ENCODE data around the gene MARK2. TPM values are rescaled to one million over a fixed set of nuclear protein-coding genes. Genes with fewer than 3 reads are reported as not detected.

MARK2 gene
- total and polyA plus RNA-seq, 2 experiments from 2014 or later = 8.9 to 15.8 TPM

DNA sequence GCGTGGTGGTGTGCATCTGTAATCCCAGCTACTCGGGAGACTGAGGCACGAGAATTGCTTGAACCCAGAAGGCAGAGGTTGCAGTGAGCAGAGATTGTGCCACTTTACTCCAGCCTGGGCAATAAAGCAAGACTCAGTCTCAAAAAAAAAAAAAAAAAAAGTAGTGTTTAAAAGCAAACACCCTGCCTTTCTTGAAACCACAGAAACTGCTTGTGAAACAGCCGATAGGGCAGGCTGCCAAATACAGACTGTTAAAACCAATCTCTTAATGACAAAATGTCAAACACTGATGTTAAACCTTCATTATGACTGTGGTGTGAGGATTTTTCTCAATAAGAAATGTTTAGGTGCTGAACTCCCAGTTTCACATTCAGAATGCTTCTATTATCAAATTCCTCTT, 27.3 kb downstream of the MARK2 start:
- H3K9me3 ChIP-seq (ENCODE audit: low read depth) = no peaks in the 10 kb centered on the region
- H3K9me2 ChIP-seq (ENCODE audit: insufficient read depth) = no peaks in the 10 kb centered on the region
- in situ Hi-C loops (cut with MboI) = no loop called here
- peaks cover 94% of the 10 kb centered on the region for H3K79me2 ChIP-seq (ENCODE audit: insufficient read depth)
- H3K4me3 ChIP-seq = no peak overlapping the region
- peak; percentile 52 for DNase-seq
- peaks cover 11% of the 10 kb centered on the region; the same call in 1 of the 2 replicates for H3F3A ChIP-seq (ENCODE audit: insufficient read depth)
- H3K36me3 ChIP-seq (ENCODE audit: low read depth) = no peaks in the 10 kb centered on the region
- peaks cover 23% of the 10 kb centered on the region for H3K4me1 ChIP-seq (ENCODE audit: insufficient read depth)
- no peak overlapping the region for H3K4me2 ChIP-seq (ENCODE audit: unreplicated experiment)
- peaks cover 6% of the 10 kb centered on the region; the same call in 1 of the 2 replicates for H4K20me1 ChIP-seq (ENCODE audit: insufficient read depth)
- H3K9ac ChIP-seq = no peak overlapping the region
- 47 to 48% methylated on average over 4 of the region's 4 CpGs for WGBS, 2 experiments (ENCODE audit: low coverage in 1 of 2, low lambda C conversion rate in 2 of 2, missing lambda C conversion rate in 2 of 2)
- H3K27ac ChIP-seq = no peak overlapping the region
- no peaks in the 10 kb centered on the region for H3K27me3 ChIP-seq (replicated peaks; ENCODE audit: insufficient read depth)
- TF ChIP-seq EZH2phosphoT487 (IDR thresholded peaks at IDR 0.05; ENCODE audit: insufficient read depth, low read depth) = no peak
- TF ChIP-seq EZH2 (IDR thresholded peaks at IDR 0.05; ENCODE audit: insufficient read depth, poor library complexity, severe bottlenecking) = no peak
- H2AFZ ChIP-seq = no peak overlapping the region

DNA sequence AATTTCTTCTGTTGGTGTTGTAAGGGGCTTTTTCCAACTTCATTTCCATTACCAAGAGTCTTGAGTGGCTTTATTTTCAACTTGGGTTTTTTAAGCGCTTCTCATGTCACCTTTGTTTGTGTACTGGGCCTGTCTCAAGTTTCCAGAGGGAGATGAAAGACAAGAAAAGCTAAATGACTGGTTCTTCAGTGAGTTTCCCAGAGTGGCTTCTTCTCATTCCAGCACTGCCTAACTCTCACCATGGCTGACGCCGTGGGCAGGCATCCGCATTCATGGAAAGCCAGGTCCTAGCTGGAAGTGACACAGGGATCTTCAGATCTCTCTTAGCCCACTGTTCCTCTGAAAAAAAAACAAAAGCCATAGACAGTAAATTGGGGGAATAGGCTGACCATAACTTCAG, 28.6 kb downstream of the MARK2 start:
- H3K4me1 ChIP-seq (ENCODE audit: insufficient read depth) = peaks cover 27% of the 10 kb centered on the region
- no peak overlapping the region for H3K9ac ChIP-seq
- 92 to 94% methylated on average over 4 of the region's 4 CpGs for WGBS, 2 experiments (ENCODE audit: low coverage in 1 of 2, low lambda C conversion rate in 2 of 2, missing lambda C conversion rate in 2 of 2)
- peaks cover 83% of the 10 kb centered on the region for H3K79me2 ChIP-seq (ENCODE audit: insufficient read depth)
- in situ Hi-C loops (cut with MboI) = no loop called here
- no peak overlapping the region for H3K27ac ChIP-seq
- H3K4me3 ChIP-seq = no peak overlapping the region
- no peaks in the 10 kb centered on the region for H3K36me3 ChIP-seq (ENCODE audit: low read depth)
- no peak overlapping the region for H2AFZ ChIP-seq
- no peak overlapping the region for H3K4me2 ChIP-seq (ENCODE audit: unreplicated experiment)
- H4K20me1 ChIP-seq (ENCODE audit: insufficient read depth) = peaks cover 6% of the 10 kb centered on the region; the same call in 1 of the 2 replicates
- no peaks in the 10 kb centered on the region for H3K9me3 ChIP-seq (ENCODE audit: low read depth)
- no peaks in the 10 kb centered on the region for H3K27me3 ChIP-seq (replicated peaks; ENCODE audit: insufficient read depth)
- no peak for DNase-seq
- TF ChIP-seq EZH2phosphoT487 (IDR thresholded peaks at IDR 0.05; ENCODE audit: insufficient read depth, low read depth) (no peak), EZH2 (IDR thresholded peaks at IDR 0.05; ENCODE audit: insufficient read depth, poor library complexity, severe bottlenecking) (no peak)
- peaks cover 16% of the 10 kb centered on the region; the same call in 1 of the 2 replicates for H3F3A ChIP-seq (ENCODE audit: insufficient read depth)
- no peaks in the 10 kb centered on the region for H3K9me2 ChIP-seq (ENCODE audit: insufficient read depth)

- Histone ChIP-seq H4K20me1 (ENCODE audit: insufficient read depth) (peaks cover 6% of the 10 kb centered on the region; the same call in 1 of the 2 replicates), H3K27me3 (replicated peaks; ENCODE audit: insufficient read depth) (no peaks in the 10 kb centered on the region), H3K79me2 (ENCODE audit: insufficient read depth) (peaks cover 84% of the 10 kb centered on the region), H3F3A (ENCODE audit: insufficient read depth) (peaks cover 24% of the 10 kb centered on the region), H3K36me3 (ENCODE audit: low read depth) (no peaks in the 10 kb centered on the region), H3K9me3 (ENCODE audit: low read depth) (no peaks in the 10 kb centered on the region), H3K9ac (no peak overlapping the region), H3K9me2 (ENCODE audit: insufficient read depth) (no peaks in the 10 kb centered on the region), H3K27ac (no peak overlapping the region), H2AFZ (no peak overlapping the region), H3K4me3 (no peak overlapping the region), H3K4me2 (ENCODE audit: unreplicated experiment) (no peak overlapping the region), H3K4me1 (ENCODE audit: insufficient read depth) (peaks cover 34% of the 10 kb centered on the region)
- TF ChIP-seq EZH2phosphoT487 (IDR thresholded peaks at IDR 0.05; ENCODE audit: insufficient read depth, low read depth) = no peak
- TF ChIP-seq EZH2 (IDR thresholded peaks at IDR 0.05; ENCODE audit: insufficient read depth, poor library complexity, severe bottlenecking) = no peak
- peak; percentile 25 for DNase-seq
- in situ Hi-C loops (cut with MboI) = no loop called here
- 37 to 39% methylated on average over 9 of the region's 9 CpGs for WGBS, 2 experiments (ENCODE audit: low coverage in 1 of 2, low lambda C conversion rate in 2 of 2, missing lambda C conversion rate in 2 of 2)
These were observed 29.6 kb downstream of the MARK2 start for GRCh38 chr11:63868399-63869064.

- no peaks in the 10 kb centered on the region for H3K27me3 ChIP-seq (replicated peaks; ENCODE audit: insufficient read depth)
- H3F3A ChIP-seq (ENCODE audit: insufficient read depth) = peaks cover 30% of the 10 kb centered on the region
- no peak for DNase-seq
- peaks cover 10% of the 10 kb centered on the region for H4K20me1 ChIP-seq (ENCODE audit: insufficient read depth)
- no peaks in the 10 kb centered on the region for H3K36me3 ChIP-seq (ENCODE audit: low read depth)
- no peaks in the 10 kb centered on the region for H3K9me3 ChIP-seq (ENCODE audit: low read depth)
- H3K4me3 ChIP-seq = no peak overlapping the region
- H3K4me2 ChIP-seq (ENCODE audit: unreplicated experiment) = no peak overlapping the region
- no peak overlapping the region for H3K27ac ChIP-seq
- 90% methylated on average over 7 of the region's 7 CpGs for WGBS, 2 experiments (ENCODE audit: low coverage in 1 of 2, low lambda C conversion rate in 2 of 2, missing lambda C conversion rate in 2 of 2)
- no peaks in the 10 kb centered on the region for H3K9me2 ChIP-seq (ENCODE audit: insufficient read depth)
- no peak overlapping the region for H3K9ac ChIP-seq
- H3K79me2 ChIP-seq (ENCODE audit: insufficient read depth) = peaks cover 87% of the 10 kb centered on the region
- no peak overlapping the region for H2AFZ ChIP-seq
- peaks cover 34% of the 10 kb centered on the region for H3K4me1 ChIP-seq (ENCODE audit: insufficient read depth)
- TF ChIP-seq EZH2phosphoT487 (IDR thresholded peaks at IDR 0.05; ENCODE audit: insufficient read depth, low read depth) (no peak), EZH2 (IDR thresholded peaks at IDR 0.05; ENCODE audit: insufficient read depth, poor library complexity, severe bottlenecking) (no peak)
- in situ Hi-C loops (cut with MboI) = no loop called here
These were observed 30.3 kb downstream of the MARK2 start for GRCh38 chr11:63869171-63869591.
